Measurements from ENCODE around the gene PDIA2. TPM values are rescaled to one million over a fixed set of nuclear protein-coding genes. Genes with fewer than 3 reads are reported as not detected.

PDIA2 gene
- total and polyA plus RNA-seq, 8 donors: 32.3 to 932 (median 118) TPM; not detected in 1

DNA sequence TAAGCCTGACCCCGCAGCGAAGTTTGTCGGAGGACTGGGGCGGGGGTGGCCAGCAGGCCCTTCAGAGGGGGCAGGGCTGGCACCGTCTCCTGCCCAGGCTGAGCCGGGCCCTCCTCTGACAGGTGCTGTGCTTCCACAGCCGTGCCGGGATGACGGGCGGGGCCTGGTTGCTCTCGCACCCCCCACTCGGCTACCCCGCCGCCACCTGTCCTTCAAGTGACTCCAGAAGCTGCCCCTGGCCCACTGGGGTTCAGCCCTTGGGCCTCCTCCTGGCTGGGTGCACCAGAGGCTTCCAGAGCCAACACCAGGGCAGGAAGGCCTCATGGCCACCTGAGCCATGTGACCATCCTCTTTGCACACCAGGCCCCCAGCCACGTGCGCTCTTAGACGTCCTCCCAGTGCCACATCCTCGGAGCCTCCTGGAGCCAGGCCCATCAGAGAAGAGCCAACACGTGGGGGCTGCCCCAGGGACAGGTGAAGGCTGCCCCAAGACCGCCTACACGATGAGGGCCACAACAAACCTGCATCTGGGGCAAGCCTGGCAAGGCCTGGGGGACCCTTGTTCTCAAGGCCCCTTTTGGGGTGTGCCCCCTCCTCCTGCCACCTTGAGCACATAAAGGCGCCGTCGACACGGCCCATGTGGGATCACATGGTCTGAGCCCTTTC lies 7.2 kb downstream of the PDIA2 start:
- Histone ChIP-seq H3K36me3 (peaks cover 35 to 85% (median 76%) of the 10 kb centered on the region in 4 donors), H3K27ac (no peak overlapping the region), H3K9me3 (no peaks in the 10 kb centered on the region), H3K4me3 (no peak overlapping the region), H3K4me1 (peaks cover 0 to 12% (median 4%) of the 10 kb centered on the region in 4 donors), H3K27me3 (no peaks in the 10 kb centered on the region)
- TF ChIP-seq POLR2AphosphoS5 (IDR thresholded peaks at IDR 0.05): no peak
- no peak for TF ChIP-seq POLR2A (IDR thresholded peaks at IDR 0.05)
- no peak for TF ChIP-seq EP300 (IDR thresholded peaks at IDR 0.05)
- TF ChIP-seq, protein P1, sequence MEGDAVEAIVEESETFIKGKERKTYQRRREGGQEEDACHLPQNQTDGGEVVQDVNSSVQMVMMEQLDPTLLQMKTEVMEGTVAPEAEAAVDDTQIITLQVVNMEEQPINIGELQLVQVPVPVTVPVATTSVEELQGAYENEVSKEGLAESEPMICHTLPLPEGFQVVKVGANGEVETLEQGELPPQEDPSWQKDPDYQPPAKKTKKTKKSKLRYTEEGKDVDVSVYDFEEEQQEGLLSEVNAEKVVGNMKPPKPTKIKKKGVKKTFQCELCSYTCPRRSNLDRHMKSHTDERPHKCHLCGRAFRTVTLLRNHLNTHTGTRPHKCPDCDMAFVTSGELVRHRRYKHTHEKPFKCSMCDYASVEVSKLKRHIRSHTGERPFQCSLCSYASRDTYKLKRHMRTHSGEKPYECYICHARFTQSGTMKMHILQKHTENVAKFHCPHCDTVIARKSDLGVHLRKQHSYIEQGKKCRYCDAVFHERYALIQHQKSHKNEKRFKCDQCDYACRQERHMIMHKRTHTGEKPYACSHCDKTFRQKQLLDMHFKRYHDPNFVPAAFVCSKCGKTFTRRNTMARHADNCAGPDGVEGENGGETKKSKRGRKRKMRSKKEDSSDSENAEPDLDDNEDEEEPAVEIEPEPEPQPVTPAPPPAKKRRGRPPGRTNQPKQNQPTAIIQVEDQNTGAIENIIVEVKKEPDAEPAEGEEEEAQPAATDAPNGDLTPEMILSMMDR (IDR thresholded peaks at IDR 0.05): no peak
- WGBS, 5 donors: 56 to 93% (median 72%) methylated on average over 8 to 25 of the region's 25 CpGs
- DNase-seq: no peak
- intact Hi-C loops (cut with DNase I; ENCODE audit: low total_unique reads): no loop called here

DNA sequence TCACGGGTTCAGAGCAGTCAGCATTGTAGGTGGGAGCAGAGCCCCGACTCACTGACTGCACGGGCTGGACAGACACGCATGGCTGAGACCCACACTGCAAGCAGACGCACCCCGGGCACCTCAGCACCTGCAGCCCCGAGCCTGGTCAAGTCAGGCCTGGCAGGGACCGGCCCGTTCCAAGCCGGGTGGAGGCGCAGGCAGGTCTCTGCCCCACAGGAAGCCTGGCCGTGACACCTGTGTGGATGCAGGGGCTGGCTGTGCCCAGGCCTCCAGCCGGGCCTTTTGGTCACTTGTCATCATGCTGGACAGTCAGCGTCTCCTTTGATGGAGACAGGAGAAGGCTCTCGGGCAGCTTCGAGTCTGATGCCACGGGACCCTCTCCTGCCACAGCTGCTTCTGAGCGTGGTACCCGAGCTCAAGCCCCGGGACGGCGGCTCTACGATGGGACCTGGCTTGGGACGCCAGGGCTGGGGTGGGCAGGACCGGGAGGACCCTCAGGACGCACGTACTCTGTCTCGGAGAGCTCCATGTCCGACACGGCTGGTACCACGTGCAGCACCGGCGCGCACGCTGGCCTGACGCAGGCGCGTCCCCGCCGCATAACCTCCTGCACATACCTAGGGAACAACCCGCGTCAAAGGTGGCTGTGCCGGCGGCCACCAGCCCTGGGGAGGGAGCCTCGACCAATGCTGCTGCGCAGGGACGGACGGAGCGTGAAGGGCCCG lies 7.9 kb downstream of the PDIA2 start:
- Histone ChIP-seq H3K27ac (no peak overlapping the region), H3K9me3 (no peaks in the 10 kb centered on the region), H3K4me1 (peaks cover 0 to 12% (median 3%) of the 10 kb centered on the region in 4 donors), H3K27me3 (no peaks in the 10 kb centered on the region), H3K36me3 (peaks cover 35 to 83% (median 79%) of the 10 kb centered on the region in 4 donors), H3K4me3 (no peak overlapping the region)
- 87 to 94% (median 91%) methylated on average over 36 to 50 of the region's 50 CpGs for WGBS, 5 donors
- no peak for DNase-seq
- TF ChIP-seq EP300 (IDR thresholded peaks at IDR 0.05): no peak
- no peak for TF ChIP-seq POLR2A (IDR thresholded peaks at IDR 0.05)
- TF ChIP-seq, protein P1 (IDR thresholded peaks at IDR 0.05): no peak
- TF ChIP-seq POLR2AphosphoS5 (IDR thresholded peaks at IDR 0.05): no peak
- intact Hi-C loops (cut with DNase I; ENCODE audit: low total_unique reads): no loop called here

DNA sequence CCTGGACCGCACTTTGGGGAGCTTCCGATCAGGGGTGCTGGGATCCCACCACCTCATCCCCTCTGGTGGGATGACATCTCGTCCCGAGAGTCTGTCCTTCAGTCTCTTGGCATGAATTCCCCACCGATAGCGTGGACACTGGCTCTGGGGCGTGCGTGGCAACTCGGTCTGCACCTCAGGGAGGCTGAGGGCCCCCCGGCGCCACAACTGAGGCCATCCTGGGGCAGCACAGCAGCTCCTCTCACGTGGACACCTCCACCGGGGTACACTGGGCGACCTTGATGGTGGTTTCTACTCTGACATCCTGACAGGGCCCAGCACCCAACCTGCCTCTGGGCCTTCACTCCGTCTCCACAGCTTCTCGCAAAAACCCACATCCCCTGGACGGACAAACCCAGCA lies 8.6 kb downstream of the PDIA2 start:
- 83 to 94% (median 89%) methylated on average over 15 to 17 of the region's 17 CpGs for WGBS, 5 donors
- peaks cover 37 to 86% (median 84%) of the 10 kb centered on the region in 4 donors for H3K36me3 ChIP-seq
- H3K4me1 ChIP-seq: peaks cover 0 to 12% (median 3%) of the 10 kb centered on the region in 4 donors
- intact Hi-C loops (cut with DNase I; ENCODE audit: low total_unique reads): no loop called here
- no peak for DNase-seq
- H3K27ac ChIP-seq: no peak overlapping the region
- H3K27me3 ChIP-seq: no peaks in the 10 kb centered on the region
- TF ChIP-seq EP300 (IDR thresholded peaks at IDR 0.05): no peak
- no peak for TF ChIP-seq POLR2AphosphoS5 (IDR thresholded peaks at IDR 0.05)
- TF ChIP-seq, protein P1 (IDR thresholded peaks at IDR 0.05): no peak
- no peak for TF ChIP-seq POLR2A (IDR thresholded peaks at IDR 0.05)
- no peak overlapping the region for H3K4me3 ChIP-seq
- no peaks in the 10 kb centered on the region for H3K9me3 ChIP-seq

DNA sequence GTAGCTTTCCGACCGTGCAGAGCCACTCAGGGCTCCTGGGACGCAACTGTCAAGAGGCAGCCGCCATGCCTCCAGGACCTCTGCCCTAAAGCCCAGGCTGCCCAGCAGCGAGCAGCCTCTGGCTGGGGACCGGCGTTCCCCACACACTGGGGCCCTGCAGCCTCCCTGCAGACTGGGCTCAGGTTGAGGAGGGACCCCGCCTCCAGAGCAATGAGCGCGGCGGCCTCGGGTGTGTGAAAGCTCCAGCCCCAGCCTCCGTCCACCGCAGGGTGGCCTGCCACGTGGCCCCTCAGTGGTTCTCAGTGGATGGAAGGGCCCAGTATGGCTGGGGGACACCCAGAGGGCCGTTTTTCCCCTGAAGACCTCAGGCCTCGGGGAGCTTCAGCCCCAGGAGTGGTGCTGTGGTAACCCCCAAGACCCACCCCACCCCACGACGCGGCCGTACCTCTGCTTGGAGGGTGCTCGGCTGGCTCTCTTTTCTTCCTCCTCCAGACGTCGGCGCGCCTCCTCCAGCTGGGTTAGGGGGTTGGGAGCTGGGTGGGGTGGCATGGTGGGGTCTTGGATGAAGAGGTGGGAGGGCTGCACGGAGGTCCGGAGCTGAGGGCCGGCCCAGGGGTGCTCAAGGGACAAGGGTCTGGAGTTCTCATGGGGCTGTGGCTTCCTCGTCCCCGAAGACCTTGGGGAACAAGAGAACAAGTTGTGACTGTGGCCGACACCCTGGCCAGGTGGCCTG lies 10.2 kb downstream of the PDIA2 start:
- no peaks in the 10 kb centered on the region for H3K4me1 ChIP-seq
- DNase-seq: no peak
- peaks cover 50 to 86% (median 86%) of the 10 kb centered on the region in 4 donors for H3K36me3 ChIP-seq
- H3K9me3 ChIP-seq: no peaks in the 10 kb centered on the region
- H3K27ac ChIP-seq: no peak overlapping the region
- H3K4me3 ChIP-seq: no peak overlapping the region
- WGBS, 5 donors: 84 to 96% (median 93%) methylated on average over 8 to 32 of the region's 32 CpGs
- H3K27me3 ChIP-seq: no peaks in the 10 kb centered on the region
- TF ChIP-seq POLR2A (IDR thresholded peaks at IDR 0.05) (no peak), EP300 (IDR thresholded peaks at IDR 0.05) (no peak), POLR2AphosphoS5 (IDR thresholded peaks at IDR 0.05) (no peak)
- TF ChIP-seq, protein P1 (IDR thresholded peaks at IDR 0.05): no peak
- intact Hi-C loops (cut with DNase I; ENCODE audit: low total_unique reads): no loop called here
